DMS114 treated with DMSO at 0.1 percent for 48 hours (cell line): ENCODE data around the gene TUBA3E.
"Not testable (repeated sequence)": the region's sequence is repeated elsewhere in the genome, so short reads cannot be mapped to it uniquely, and the experiment has no call there.

ENCODE experiments used
- DNase-seq: peaks from one replicate; lab custom pipeline; 2025; ENCODE audit not compliant: unreplicated experiment; lab: John Stamatoyannopoulos, UW

Gene TUBA3E

DNA sequence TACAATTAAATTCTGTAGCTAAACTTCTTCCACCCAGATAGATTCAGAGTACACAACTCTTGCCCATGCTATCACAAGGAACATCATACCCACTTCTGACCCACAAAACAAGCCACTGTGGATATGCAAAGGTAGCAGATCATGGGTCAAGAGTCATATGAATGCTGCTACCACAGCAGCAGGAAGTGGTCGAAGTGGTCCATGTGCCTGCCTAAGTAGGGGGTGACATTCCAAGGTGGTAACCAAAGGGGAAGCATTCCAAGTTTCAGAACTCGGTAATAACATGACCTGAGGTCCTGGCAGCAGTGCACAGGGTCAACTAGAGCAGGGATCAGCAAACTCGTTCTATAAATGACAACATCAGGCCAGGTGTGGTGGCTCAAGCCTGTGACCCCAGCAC, 5.8 kb downstream of the TUBA3E start:
- not testable (repeated sequence) for DNase-seq

DNA sequence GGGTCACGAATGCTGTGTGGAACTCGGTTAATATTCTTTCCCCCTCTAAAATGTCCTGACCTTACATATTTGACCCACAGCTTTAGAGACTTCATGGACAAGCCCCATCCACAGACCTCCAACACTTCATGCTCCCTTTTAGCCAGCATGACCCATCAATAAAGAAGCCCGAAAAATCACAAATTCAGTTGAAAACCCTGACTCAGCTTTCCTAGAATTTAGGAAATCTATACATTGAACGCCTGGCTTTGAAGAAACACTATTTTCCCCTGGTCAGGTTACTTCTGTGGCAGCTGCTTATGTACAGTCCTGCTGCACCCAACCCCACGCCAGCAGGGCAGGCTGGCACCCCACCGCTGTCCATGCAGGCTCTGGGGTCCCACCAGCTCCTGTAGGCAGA, 6.9 kb downstream of the TUBA3E start:
- not testable (repeated sequence) for DNase-seq

DNA sequence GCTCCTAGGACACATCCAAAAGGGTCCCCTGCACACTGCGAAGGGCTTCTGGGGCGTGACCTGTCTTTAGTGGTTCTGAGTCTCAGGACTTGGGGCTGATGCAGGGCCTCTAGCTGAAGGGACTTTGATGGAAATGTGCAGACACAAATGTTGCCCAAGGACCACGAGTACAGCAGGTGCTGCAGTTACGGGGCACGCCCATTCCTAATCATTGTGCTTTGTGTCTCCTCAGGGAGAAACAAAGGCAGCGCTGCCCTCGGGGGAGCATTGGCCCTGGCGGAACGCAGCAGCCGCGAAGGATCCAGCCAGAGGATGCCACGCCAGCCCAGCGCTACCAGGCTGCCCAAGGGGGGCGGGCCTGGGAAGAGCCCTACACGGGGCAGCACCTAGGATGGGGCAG, 8.0 kb downstream of the TUBA3E start:
- DNase-seq: no peak

DNA sequence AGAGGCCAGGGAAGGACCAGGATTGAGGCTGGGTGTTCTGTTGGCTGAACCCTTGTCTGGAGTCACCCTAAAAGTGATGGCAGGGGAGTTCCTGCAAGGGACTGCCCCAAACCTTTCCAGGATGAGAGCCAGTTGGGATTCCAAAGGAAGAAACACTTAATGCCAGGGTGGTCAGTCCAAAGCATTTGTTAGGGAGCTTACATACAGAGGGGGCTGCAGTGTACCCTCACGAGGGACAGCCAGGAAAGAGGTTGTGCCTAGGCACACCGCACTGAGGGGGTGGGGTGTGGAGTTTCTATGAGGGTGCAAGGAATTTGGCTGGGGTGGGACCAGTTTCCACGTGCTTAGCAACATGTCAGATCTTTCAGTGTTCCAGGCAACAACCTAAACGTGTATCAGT, 9.3 kb downstream of the TUBA3E start:
- DNase-seq: not testable (repeated sequence)

DNA sequence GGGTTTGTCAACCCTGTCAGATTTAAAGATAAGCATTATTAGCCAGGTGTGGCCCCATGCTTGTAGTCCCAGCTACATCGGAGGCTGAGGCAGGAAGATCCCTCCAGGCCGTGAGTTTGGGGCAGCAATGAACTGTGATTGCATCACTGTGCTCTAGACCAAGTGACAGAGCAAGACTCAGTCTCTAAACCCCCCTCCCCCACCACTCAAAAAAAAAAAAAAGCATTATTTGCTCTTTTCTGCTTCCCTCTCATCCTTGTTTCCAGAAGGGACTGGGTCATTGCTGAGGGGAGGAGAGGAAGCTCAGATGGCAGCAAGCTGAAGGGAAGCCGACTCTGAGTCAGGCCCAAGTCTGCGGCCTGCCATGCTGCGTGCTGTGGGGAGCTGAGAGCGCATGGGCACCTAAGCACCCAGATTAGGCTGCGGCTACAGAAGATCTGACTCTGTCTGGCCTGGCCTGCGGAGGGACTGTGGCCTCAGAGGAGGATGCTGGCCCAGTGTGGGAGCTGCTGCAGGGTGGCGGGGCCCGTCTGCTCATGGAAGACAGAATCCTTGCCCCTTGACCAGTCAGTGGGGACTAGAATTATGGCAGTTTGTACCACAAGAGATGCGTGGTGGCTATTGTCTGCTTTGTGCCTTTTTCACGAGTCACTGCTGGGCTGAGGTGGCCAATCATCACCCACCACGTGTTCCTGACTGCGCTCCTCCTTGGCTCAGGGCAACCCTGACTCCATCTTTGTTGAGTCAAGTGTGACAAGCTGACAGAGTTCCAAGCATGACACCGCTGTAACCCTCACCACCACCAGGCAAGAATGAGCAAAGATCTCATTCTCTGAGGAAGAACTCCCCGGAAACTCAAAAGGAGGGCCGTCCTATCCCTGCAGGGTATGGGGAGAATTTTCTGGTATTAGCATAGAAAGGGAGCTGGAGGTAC, 10.1 kb downstream of the TUBA3E start:
- not testable (repeated sequence) for DNase-seq

DNA sequence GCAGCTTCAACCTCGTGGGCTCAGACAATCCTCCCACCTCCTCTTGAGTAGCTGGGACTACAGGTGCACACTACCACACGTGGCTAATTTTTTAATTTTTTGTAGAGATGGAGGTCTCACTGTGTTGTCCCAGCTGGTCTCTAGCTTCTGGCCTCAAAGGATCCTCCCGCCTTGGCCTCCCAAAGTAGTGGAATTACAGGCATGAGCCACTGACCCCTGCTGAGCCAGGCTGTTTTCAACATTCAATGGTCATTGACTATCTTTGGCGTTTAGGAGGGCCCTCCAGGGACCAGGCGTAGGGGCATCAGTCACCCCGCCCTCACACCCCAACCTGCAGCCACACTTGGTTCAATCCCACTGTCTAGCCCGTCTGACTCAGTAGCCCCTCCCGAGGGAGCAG, 11.0 kb downstream of the TUBA3E start:
- DNase-seq: no peak

DNA sequence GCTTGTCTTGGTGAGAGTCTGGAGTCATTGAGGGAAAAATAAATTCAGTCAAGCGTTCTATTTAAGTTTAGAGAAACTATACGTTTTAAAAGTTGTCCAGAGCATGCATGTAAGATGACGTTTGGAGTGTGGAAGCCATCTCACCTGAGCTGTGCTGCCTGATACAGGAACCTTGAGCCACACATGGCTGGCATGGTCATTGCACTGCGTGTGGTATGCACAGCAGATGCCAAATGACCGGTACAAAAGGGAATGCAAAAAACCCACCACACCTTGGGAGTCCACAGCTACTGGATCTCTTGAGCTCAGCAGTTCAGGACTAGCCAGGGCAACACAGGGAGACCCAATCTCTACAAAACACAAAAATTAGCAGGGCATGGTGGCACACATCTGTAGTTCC, 11.8 kb downstream of the TUBA3E start:
- no peak for DNase-seq

DNA sequence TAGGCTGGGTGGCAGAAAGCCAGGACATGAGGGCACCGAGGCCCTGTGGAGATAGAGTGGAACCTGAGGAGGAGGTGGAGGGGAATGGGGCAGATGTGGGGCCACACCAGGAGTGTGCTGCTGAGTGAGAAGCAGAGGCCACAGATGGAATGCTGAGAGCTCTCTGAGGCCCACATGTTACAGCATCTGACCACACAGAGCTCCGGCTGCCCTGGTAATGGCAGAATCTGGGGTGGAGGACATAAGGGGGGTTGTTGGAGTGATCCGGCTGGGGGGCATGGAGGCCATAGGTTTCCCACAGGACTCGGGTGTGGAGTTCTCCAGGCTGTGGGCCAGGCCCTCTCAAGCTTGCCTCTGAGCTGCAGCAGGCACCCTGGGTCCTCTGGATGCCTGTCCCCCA, 12.3 kb downstream of the TUBA3E start:
- DNase-seq: no peak

DNA sequence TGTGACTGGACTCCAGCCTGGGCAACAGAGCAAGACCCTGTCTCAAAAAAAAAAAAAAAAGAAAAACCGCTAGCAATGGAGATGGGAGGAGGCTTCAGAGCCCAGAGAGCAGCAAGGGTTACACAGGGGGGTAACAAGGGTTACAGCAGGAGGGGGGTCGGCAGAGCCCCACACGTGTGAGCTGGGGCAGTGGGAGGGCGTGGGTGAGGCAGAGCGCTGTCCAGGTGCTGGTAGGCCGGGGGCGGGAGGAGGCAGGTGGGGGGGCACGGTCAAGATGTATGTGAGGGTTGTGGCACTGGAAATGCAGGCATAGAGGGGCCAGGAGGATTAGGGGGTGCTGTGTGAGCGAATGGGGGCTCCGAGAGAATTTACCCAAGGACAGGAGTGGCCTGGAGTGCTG, 12.8 kb downstream of the TUBA3E start:
- DNase-seq: no peak

DNA sequence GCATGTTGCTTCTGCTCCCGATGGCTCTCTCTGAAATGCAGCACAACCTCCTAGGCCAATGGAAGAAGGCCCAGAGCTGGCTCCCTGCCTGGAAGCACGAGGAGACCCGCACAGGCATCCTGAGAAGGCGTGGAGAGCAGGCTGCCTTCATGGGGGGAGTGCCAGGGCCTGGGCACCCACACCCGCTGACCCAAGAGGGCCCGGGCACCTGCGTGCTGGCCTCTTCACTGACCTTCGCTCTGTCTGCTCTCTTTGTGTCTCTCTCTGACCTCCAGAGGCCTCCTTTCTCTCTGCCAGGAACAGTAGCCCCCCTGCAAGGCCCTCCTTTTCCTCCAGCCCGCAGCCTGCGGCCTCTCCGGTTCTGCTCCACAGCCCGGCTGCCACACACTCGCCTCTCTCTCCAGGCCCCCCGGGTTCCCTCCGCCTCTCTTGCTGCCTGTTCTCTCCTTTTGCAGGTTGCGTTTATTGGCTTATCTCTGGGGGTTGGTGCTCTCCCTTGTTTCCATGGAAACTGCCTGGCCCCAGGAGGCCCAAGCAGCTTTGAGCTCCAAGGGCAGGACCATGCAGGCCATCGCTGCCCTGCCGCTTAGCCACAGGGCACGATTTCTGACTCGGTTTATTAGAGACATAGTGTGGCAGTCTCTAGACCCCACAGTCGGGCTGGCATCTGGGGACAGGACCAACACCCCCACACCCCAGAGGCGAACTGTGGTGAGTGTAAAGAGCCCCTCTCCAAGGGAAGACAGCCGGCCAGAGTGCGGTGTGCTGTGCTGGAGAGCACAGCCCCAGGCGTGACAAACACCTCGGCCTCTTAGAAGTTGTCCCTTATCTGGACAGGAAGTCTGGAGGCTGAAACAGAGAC, 14.5 kb downstream of the TUBA3E start:
- DNase-seq: no peak

DNA sequence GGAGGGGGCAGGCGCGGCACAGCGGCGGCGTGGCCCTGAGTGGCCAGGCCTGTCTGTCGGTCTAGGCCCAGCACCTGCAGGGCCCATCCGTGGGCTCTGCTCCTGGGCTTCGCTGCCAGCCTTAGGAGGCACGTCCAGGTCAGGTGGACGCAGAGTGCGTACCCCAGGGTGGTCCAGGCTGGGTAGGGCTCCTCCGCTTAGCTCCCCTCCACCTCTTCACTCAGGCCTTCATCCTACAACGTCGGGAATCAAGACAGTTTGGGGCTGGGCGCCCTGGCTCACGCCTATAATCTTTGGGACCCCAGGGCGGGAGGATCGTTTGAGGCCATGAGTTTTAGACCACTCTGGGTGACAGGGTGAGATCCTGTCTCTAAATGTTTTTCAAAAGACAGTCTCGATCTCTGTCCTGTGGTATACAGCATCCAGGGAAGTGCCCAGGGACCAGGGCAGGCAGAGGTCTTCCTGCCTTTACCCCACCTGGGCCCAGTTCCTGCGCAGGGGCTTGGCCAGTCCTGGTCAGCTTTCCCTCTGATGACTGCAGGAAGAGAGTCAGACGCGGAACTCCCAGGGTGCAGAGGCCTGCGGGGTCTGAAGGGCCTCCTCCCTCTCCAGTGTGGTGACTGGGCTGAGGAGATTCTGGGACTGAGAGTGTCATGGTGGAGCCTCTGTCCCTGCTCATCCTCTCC, 15.3 kb downstream of the TUBA3E start:
- not testable (repeated sequence) for DNase-seq

DNA sequence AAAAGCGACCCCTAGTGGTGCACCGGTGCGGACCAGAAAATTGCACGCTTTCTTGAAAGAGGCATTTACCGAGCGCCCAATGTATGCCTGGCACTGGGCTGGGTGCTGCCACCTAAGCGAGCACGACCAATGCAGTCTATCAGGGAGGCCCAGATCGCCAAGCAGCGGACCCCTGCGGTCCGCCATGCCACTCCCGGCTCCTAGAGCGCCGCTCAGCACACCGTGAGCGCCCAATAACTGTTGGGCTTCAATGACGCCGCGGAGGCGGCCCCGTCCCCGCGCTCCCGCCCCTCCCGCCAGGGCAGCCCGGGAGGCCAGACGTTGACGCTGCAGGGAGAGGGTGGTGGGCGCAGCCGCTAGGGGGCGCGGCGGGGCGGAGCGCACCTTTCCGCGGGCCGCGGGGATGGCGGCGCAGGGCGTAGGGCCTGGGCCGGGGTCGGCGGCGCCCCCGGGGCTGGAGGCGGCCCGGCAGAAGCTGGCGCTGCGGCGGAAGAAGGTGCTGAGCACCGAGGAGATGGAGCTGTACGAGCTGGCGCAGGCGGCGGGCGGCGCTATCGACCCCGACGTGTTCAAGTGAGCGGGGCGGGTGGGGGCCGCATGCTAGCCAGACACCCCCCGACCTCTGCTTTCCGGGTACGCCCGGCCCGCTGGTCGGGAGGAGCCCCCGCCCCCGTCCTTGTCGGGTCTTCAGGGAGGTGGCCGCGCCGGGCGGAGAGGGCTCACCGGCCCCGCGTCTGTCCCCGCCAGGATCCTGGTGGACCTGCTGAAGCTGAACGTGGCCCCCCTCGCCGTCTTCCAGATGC, 16.2 kb downstream of the TUBA3E start, which contains the start of gene MZT2B:
MZT2B (plus strand) TSS at position 383 of the 803 bp plus-strand sequence; CDS start at position 404, 21 bp downstream.
- DNase-seq: peak; percentile 62

DNA sequence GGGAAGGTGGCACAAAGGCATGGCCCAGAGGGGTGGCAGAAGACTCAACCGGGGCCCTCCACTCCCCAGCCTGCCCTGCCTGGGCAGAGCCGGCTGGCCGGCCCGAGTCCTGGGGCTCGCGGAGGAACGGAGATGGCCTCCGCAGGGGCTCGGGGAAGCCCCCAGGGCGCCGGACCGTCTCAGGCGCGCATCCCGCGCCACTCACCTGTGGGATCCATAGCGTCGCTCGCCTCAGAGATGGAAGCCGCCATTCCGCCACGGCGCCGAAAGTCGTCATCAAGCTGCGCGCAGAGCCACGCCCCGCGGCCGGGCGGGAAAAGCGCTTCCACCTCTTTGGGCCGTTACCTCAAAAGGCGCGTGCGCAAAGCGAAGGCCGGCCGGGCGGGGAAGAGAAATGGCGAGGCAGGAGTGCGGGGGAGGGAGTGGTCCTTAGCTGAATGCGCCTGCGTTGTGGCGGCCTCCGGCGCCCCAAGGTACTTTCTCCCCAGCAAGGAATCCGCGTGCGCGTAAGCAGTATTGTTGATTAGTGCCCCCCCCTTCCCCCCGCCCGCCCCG, 16.8 kb downstream of the TUBA3E start, which contains the start of gene SMPD4:
SMPD4 (minus strand) TSS at position 278 of the 555 bp plus-strand sequence. CDS start 5,010 bp downstream, outside the sequence.
- peak; percentile 67 for DNase-seq

DNA sequence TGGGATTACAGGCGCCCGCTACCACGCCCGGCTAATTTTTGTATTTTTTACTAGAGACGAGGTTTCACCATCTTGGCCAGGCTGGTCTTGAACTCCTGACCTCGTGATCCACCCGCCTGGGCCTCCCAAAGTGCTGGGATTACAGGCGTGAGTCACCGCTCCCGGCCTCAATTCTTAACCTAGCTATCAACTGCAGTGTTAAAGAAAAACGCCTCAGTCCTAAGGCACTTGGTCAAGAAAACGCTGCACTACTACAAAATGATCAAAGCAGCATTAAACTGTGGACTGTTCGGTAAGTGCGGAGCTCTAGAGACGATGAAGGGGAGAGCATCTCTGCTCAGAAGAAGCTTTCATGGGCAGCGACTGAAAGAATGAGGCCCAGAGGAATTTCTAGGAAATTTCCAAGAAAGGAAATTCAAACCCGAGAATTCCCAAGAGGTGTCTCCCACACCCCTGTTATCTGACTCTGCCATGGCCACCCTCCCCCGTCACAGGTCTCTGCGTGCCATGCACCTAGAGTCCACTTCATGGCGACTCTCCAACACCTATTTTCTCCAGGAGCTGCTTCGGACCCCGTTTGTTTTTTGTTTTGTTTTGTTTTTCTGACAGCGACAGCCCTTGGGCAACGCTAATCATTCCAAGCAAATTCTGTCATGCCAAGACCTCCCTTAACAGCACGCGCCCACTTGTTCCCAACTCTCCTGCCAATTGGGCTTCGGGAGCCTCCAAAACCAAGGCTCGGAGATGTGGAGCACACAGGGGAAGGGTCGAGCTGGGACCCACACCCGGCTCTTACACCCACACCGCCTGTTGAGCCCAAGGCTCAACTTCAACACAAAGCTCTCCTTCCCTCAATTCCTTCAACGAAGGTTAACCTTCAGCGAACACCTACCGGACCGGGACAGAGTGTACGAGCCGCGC, 17.6 kb downstream of the TUBA3E start:
- not testable (repeated sequence) for DNase-seq

DNA sequence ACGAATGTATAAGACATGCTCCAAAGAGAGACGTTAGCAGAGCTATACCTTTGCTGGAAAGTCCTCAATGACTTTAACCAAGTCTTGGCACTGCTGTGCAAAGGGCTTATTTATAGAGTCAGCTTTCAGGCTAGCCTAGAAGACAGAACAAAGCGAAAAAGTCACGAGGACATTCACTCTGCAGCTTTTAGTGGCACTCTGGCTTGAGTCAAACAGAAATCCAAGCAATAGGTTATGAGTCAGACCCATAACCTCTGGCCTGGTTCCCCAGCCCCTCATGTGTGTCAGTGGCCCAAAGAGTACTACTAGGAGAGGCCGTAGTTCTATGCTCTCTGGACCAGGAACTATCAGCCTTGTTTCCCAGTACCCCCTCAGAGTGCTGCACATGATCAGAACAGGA, 23.4 kb downstream of the TUBA3E start:
- DNase-seq: not testable (repeated sequence)

DNA sequence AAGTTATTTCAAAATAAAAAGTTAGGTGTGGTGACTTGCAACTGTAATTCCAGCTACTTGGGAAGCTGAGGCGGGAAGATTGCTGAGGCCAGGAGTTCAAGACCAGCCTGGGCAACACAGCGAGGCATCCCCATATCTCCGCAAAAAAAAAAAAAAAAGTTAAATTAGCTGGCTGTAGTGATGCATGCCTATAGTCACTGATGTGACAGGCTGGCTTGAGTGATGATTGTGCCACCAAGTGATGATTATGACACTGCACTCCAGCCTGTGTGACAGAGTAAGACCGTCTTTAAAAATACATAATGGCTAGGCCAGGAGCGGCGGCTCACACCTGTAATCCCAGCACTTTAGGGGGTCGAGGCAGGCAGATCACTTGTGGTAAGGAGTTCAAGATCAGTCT, 28.3 kb downstream of the TUBA3E start:
- DNase-seq: no peak

DNA sequence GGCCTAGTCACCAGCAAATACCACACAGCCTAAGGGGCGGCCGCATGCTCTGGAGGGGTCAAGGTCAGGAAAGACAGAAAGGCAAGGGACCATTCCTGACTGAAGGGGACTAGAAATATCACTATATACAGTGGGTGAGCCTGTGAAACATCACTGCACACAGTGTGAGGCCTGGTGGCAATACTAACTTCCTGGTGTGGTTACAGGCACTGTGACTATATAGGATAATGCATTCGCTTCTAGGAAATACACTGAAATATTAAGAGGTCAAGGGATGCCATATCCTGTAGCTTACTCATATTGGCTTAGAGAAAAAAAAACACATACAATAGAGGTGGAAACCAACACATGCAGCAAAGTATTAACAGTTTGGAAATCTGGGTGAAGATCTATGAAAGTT, 29.1 kb downstream of the TUBA3E start:
- DNase-seq: not testable (repeated sequence)

DNA sequence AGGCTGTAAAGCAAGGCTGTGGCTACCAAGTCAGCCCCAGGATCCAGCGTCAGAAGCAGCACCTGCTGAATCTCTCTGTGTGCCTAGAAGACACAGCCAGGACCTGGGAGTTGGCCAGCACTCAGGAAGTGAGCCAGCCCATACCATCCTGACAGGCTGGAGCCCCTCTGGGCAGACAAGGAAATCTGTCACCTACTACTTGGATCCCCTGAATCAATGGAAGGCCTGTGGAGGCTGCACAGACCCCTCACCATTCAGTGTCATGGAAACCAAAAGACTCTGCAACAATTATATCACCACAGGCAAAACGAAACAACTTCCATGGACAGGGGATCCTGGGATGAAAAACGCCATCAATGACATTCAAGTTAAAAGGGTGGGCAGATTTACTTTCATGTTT, 31.6 kb downstream of the TUBA3E start:
- DNase-seq: not testable (repeated sequence)
